GM12874 (cell line): Measurements from ENCODE around the gene GPR87.

Source experiments
- TF ChIP-seq, protein P1 (sequence below): IDR thresholded peaks from 2 replicates; pipeline ENCODE4 v1.5.1; 2011; ENCODE audit warnings: low read depth, mild to moderate bottlenecking, control low read depth, low read length, moderate library complexity; ENCODE audit not compliant: insufficient read depth

Gene GPR87

GRCh38 chr3:151328298-151328995 is 11.8 kb upstream of the GPR87 start:
- TF ChIP-seq, protein P1, sequence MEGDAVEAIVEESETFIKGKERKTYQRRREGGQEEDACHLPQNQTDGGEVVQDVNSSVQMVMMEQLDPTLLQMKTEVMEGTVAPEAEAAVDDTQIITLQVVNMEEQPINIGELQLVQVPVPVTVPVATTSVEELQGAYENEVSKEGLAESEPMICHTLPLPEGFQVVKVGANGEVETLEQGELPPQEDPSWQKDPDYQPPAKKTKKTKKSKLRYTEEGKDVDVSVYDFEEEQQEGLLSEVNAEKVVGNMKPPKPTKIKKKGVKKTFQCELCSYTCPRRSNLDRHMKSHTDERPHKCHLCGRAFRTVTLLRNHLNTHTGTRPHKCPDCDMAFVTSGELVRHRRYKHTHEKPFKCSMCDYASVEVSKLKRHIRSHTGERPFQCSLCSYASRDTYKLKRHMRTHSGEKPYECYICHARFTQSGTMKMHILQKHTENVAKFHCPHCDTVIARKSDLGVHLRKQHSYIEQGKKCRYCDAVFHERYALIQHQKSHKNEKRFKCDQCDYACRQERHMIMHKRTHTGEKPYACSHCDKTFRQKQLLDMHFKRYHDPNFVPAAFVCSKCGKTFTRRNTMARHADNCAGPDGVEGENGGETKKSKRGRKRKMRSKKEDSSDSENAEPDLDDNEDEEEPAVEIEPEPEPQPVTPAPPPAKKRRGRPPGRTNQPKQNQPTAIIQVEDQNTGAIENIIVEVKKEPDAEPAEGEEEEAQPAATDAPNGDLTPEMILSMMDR: no peak

GRCh38 chr3:151327571-151328198 is 11.1 kb upstream of the GPR87 start:
- TF ChIP-seq, protein P1: no peak

- TF ChIP-seq, protein P1: no peak
These were observed 5.9 kb upstream of the GPR87 start for GRCh38 chr3:151322511-151322910.

DNA sequence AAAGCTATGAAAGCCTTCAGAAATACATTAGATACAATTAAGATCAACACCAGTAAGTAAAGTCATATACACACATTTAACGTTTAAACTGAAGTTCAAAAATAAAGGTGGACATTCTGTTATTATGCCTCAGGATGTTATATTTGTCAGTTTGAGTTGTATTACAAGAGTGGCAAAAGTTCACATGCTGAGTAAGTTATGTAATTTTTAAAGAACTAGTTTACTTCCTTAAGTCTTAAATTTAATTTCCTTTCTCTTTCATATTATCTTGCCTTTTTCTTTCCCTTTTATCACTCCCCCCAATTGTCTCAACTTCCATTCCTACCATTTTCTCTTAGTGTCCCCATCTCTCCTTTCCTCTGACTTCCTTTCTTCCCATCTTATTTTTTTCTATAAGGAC is 4.9 kb upstream of the GPR87 start:
- TF ChIP-seq, protein P1: no peak

- TF ChIP-seq, protein P1: no peak
These were observed 3.5 kb upstream of the GPR87 start for GRCh38 chr3:151320131-151320530.

GRCh38 chr3:151319628-151320027 is 3.0 kb upstream of the GPR87 start:
- TF ChIP-seq, protein P1: no peak

DNA sequence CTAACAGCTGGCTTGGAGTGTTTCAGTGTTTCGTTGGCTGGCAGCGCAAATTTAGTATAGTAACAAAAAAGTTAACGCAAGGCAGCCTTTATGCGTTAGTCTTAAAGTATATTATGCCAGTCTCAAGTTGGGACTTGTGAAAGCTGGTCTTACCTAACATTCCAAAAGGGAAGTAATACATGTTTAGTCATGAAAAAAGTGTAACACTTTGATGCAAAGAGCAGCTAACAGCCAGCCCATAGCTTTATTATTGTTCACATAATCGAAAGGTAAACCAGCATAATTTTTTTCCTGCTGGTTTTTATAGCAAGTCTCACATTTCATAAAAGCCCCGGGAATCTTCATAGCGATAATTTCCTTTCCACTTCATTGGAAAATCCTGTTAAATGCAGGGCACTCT is 2.4 kb upstream of the GPR87 start:
- TF ChIP-seq, protein P1: no peak
